Heart right ventricle (tissue), 16 donors: Measurements from ENCODE around the gene AP1AR. TPM values are rescaled to one million over a fixed set of nuclear protein-coding genes. Genes with fewer than 3 reads are reported as not detected.
A peak's percentile ranks its signal among the peaks of the same experiment; 100 is the strongest.
"Not testable (repeated sequence)": the region's sequence is repeated elsewhere in the genome, so short reads cannot be mapped to it uniquely, and the experiment has no call there.

Experiments used
- ATAC-seq, 8 donors: fragments of 200-7000 bp; cut with Tn5 transposase; one replicate each; pipeline ENCODE4 v1.9.1; 2020; ENCODE audit warnings: mild to moderate bottlenecking in 8 of 8, moderate library complexity in 8 of 8, moderate number of reproducible peaks in 1 of 8
- DNase-seq, 2 donors: peaks; one replicate each; pipeline ENCODE4 v3.0.0-alpha.2; 2020
- H3K27ac ChIP-seq, 10 donors: fragments of 200-600 bp; sonication (generic) in 2 of 10; one replicate each; pipeline versions ENCODE4 v1.5.0 to v1.8.0; 2020 to 2022; ENCODE audit warnings: mild to moderate bottlenecking in 3 of 10
- H3K27me3 ChIP-seq, 7 donors: fragments of 200-600 bp; one replicate each; pipeline ENCODE4 v1.8.0; 2021 to 2022; ENCODE audit warnings: mild to moderate bottlenecking in 2 of 7
- H3K36me3 ChIP-seq, 9 donors: fragments of 200-600 bp; sonication (generic) in 1 of 9; one replicate each; pipeline versions ENCODE4 v1.5.0 to v1.8.0; 2020 to 2022; ENCODE audit warnings: mild to moderate bottlenecking in 2 of 9
- H3K4me1 ChIP-seq, 9 donors: fragments of 200-600 bp; sonication (generic) in 1 of 9; one replicate each; pipeline versions ENCODE4 v1.5.0 to v1.8.0; 2020 to 2022; ENCODE audit warnings: mild to moderate bottlenecking in 4 of 9
- H3K4me3 ChIP-seq, 10 donors: fragments of 200-600 bp; sonication (generic) in 2 of 10; one replicate each; pipeline versions ENCODE4 v1.5.0 to v1.8.0; 2020 to 2022; ENCODE audit warnings: mild to moderate bottlenecking in 7 of 10, moderate library complexity in 2 of 10
- H3K9me3 ChIP-seq, 11 donors: fragments of 200-600 bp in 10 of 11; sonication (generic) in 2 of 11; one replicate each; pipeline versions ENCODE4 v1.5.0 to v1.8.0; 2013 to 2022; ENCODE audit warnings: mild to moderate bottlenecking in 2 of 11, control low read depth in 1 of 11, moderate library complexity in 1 of 11
- CTCF ChIP-seq, 9 donors: fragments of 200-600 bp; sonication (generic) in 2 of 9; IDR thresholded peaks; one replicate each; pipeline versions ENCODE4 v1.5.0 to v1.8.0; 2021 to 2022; ENCODE audit warnings: antibody characterized with exemption in 9 of 9, mild to moderate bottlenecking in 5 of 9, moderate library complexity in 1 of 9
- WGBS, 2 donors: extraction: QIAGEN DNeasy Blood & Tissue Kit; methylation state at CpG; one replicate each; pipeline ENCODE4 v1.1.7; 2013; ENCODE audit warnings: inconsistent platforms in 1 of 2; 5-methylcytosine and 5-hydroxymethylcytosine counted together
- intact Hi-C, 10 donors: fragments of 100-400 bp; cut with DNase I; formaldehyde crosslinking; loops; one replicate each; pipeline versions ENCODE4 v1.11.1 to v1.14.2; 2022
- polyA plus RNA-seq, 2 donors: library from polyadenylated mRNA; stranded (reverse); fragments of 200-250 nt; gene quantifications; one replicate each; pipeline ENCODE4 v1.2.3, GENCODE V29; 2013
- total RNA-seq, 10 donors: library from RNA; stranded (reverse); fragmentation: NEBNext Ultra II Directional in 3 of 10; extraction: Animal tissue kit (Norgen Biotek cat#: 25700) in 3 of 10; gene quantifications; one replicate each; pipeline versions ENCODE4 v1.2.1 to v1.2.4, GENCODE V29; 2021 to 2023
- donor health status: Arrhythmogenic right ventricular cardiomyopathy.
- donor health status: ischemic (EF 13 %, LVEDD 7.1; RV severe dilation, severe dysfunction).
- donor health status: healthy with polysubstance abuse.
- donor health status: DM: no; HTN: yes; CAD: no.
- donor health status: DM: no; HTN: no; CAD: no.
- donor health status: ischemic (EF 25% LVEDD 6.9; RV normal size, moderate dysfunction).
- donor health status: ischemic (EF 25% LVEDD 5.7; RV mildly dilated, moderate dysfunction).
- donor health status: healthy.
- donor health status: DM: yes; HTN: yes; CAD: no.
- donor health status: Ischemic cardiomyopathy.
- donor health status: ischemic (EF 35%, LVEDD 5.7; RV mildly dilated, moderate dysfunction).
- donor health status: nonischemic (EF 11% LVEDD 7.7; RV severe dilation, severe dysfunction).
- donor health status: DM: yes; HTN: yes; CAD: no.
- donor health status: PGD.
- donor health status: ischemic (EF 29% LVEDD 5.4; RV normal size, mild dysfunction).
- donor health status: nonischemic (EF 23%, LVEDD 6.1; RV moderate dilation, normal function).

AP1AR gene
- total and polyA plus RNA-seq, 12 donors: 5.5 to 13.4 (median 10.6) TPM

DNA sequence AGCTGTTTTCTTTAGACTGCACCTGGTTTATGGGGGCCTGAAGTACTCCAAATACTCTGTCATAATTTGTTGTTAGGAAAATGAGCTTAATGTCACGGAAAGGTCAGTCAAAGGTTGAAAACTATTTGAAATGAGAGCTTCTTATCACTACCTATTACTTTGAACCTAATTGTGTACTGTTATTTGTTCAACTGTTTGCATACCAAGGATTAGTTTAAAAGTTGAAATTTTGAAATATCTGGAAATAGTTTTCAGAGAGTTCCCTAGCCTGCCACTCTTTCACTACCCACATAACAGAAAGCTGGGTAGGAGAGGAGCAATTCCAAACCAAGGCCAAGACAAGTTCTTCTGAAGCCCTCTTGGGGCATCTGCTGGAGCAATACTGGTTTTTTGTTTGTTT lies 28.0 kb upstream of the AP1AR start:
- H3K4me1 ChIP-seq: no peaks in the 10 kb centered on the region
- intact Hi-C loops: no loop called here
- H3K4me3 ChIP-seq: no peak overlapping the region
- DNase-seq: no peak
- H3K27ac ChIP-seq: no peak overlapping the region
- H3K9me3 ChIP-seq: no peaks in the 10 kb centered on the region
- WGBS, 2 donors: 90 to 91% methylated on average over 1 of the region's 1 CpG
- TF ChIP-seq CTCF (IDR thresholded peaks at IDR 0.05): no peak
- H3K36me3 ChIP-seq: no peaks in the 10 kb centered on the region
- ATAC-seq: no peak
- H3K27me3 ChIP-seq: no peaks in the 10 kb centered on the region

DNA sequence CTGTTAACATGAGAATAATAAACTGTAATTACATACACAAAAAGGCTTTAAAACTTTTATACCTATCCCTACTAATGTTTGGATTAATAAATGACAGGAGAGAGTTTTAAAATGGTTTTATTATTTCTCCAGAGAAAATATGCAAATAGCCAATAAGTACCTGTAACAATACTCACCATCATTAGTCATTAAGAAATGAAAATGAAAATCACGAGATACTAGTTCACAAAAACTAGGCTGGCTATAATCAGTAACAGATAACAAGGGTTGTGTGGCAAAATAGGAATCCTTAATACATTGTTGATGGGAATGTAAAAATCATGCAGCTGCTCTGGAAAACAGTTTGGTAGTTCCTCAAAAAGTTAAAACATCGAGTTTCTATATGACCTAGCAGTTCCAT lies 25.2 kb upstream of the AP1AR start:
- no peaks in the 10 kb centered on the region for H3K9me3 ChIP-seq
- 73 to 77% methylated on average over 2 of the region's 2 CpGs for WGBS, 2 donors
- TF ChIP-seq CTCF (IDR thresholded peaks at IDR 0.05): no peak
- no peak overlapping the region for H3K27ac ChIP-seq
- no peaks in the 10 kb centered on the region for H3K4me1 ChIP-seq
- H3K36me3 ChIP-seq: no peaks in the 10 kb centered on the region
- DNase-seq: no peak
- intact Hi-C loops: no loop called here
- no peaks in the 10 kb centered on the region for H3K27me3 ChIP-seq
- no peak overlapping the region for H3K4me3 ChIP-seq
- ATAC-seq: no peak

DNA sequence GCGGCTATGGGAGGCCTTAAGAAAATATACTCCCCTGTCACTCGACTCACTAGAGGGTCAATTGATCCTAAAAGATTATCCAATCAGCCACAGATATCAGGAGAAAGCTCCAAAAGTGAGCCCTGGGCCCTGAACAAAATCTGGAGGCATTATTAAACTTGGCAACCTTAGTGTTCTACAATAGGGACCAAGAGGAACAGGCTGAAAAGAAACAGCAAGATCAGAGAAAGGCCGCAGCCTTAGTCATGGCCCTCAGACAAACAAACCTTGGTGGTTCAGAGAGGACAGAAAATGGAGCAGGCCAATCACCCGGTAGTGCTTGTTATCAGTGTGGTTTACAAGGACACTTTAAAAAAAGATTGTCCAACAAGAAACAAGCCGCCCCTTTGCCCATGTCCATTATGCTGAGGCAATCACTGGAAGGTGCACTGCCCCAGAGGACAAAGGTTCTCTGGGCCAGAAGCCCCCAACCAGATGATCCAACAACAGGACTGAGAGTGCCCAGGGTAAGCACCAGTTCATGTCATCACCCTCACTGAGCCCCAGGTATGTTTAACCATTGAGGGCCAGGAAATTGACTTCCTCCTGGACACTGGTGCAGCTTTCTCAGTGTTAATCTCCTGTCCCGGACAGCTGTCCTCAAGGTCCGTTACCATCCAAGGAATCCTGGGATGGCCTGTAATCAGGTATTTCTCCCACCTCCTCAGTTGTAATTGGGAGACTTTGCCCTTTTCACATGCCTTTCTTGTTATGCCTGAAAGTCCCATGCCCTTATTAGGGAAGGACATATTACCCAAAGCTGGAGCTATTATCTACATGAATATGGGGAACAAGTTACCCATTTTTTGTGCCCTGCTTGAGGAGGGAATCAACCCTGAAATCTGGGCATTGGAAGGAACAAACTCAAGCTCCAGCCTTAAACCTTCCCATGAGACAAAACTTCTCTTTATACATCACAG lies 23.2 kb upstream of the AP1AR start:
- 86 to 90% methylated on average over 7 of the region's 7 CpGs for WGBS, 2 donors
- intact Hi-C loops, ATAC-seq: not testable (repeated sequence)

GRCh38 chr4:112210777-112211176 lies 20.8 kb upstream of the AP1AR start:
- DNase-seq (no peak), ATAC-seq (no peak)
- WGBS, 2 donors: 83 to 84% methylated on average over 1 of the region's 1 CpG
- Histone ChIP-seq H3K4me1 (peaks cover 0 to 19% (median 0%) of the 10 kb centered on the region in 9 donors), H3K36me3 (no peaks in the 10 kb centered on the region), H3K27ac (no peak overlapping the region), H3K9me3 (peaks cover 0 to 4% (median 0%) of the 10 kb centered on the region in 11 donors), H3K27me3 (no peaks in the 10 kb centered on the region), H3K4me3 (no peak overlapping the region)
- TF ChIP-seq CTCF (IDR thresholded peaks at IDR 0.05): no peak
- intact Hi-C loops: no loop called here

More for the DNA sequence above, 23.2 kb upstream of the AP1AR start:
- DNase-seq, H3K27ac ChIP-seq, H3K4me3 ChIP-seq, H3K9me3 ChIP-seq, H3K4me1 ChIP-seq, H3K36me3 ChIP-seq, H3K27me3 ChIP-seq: not testable (repeated sequence)

- DNase-seq: peak in 1 of 2 donors; percentile 12
These were observed 18.5 kb upstream of the AP1AR start for GRCh38 chr4:112213091-112213490.

More at GRCh38 chr4:112213091-112213490, 18.5 kb upstream of the AP1AR start:
- Histone ChIP-seq H3K27me3 (no peaks in the 10 kb centered on the region), H3K4me3 (no peak overlapping the region), H3K36me3 (no peaks in the 10 kb centered on the region), H3K9me3 (peaks cover 0 to 4% (median 0%) of the 10 kb centered on the region in 11 donors), H3K27ac (peak overlapping the region in 1 of 10 donors; percentile 39), H3K4me1 (peaks cover 0 to 19% (median 0%) of the 10 kb centered on the region in 9 donors)
- ATAC-seq: peak in 3 of 8 donors; percentile 42 to 60 (median 57)
- intact Hi-C loops: no loop called here
- TF ChIP-seq CTCF (IDR thresholded peaks at IDR 0.05): no peak
- WGBS, 2 donors: 64 to 78% methylated on average over 2 of the region's 2 CpGs
